AG20443 (cell line): ENCODE measurements around the gene ASXL1.
"Not testable (repeated sequence)": the region's sequence is repeated elsewhere in the genome, so short reads cannot be mapped to it uniquely, and the experiment has no call there.

Experiments
- DNase-seq: peaks from one replicate; pipeline ENCODE4 v3.0.0; 2012; ENCODE audit warnings: low spot score, mixed read lengths

The ASXL1 gene

GRCh38 chr20:32407131-32407750, 49.1 kb downstream of the ASXL1 start:
- not testable (repeated sequence) for DNase-seq

- DNase-seq, result no peak
Measured at GRCh38 chr20:32411955-32412706, 54.0 kb downstream of the ASXL1 start.

GRCh38 chr20:32415494-32415893, 57.4 kb downstream of the ASXL1 start:
- no peak for DNase-seq

- DNase-seq, result no peak
Measured at GRCh38 chr20:32416206-32416605, 58.1 kb downstream of the ASXL1 start.

GRCh38 chr20:32418376-32418775, 60.2 kb downstream of the ASXL1 start:
- DNase-seq, result no peak

- no peak for DNase-seq
Measured at GRCh38 chr20:32421290-32421689, 63.2 kb downstream of the ASXL1 start.

- DNase-seq, result no peak
Measured at GRCh38 chr20:32427996-32428395, 69.9 kb downstream of the ASXL1 start.

GRCh38 chr20:32429343-32429742, 71.2 kb downstream of the ASXL1 start:
- DNase-seq, result no peak

- DNase-seq, result no peak
Measured at GRCh38 chr20:32429745-32430360, 71.7 kb downstream of the ASXL1 start.

- no peak for DNase-seq
Measured at GRCh38 chr20:32431457-32431856, 73.3 kb downstream of the ASXL1 start.

GRCh38 chr20:32432277-32432676, 74.1 kb downstream of the ASXL1 start:
- no peak for DNase-seq

GRCh38 chr20:32433311-32434021, 75.3 kb downstream of the ASXL1 start:
- DNase-seq, result no peak

- DNase-seq, result no peak
Measured at GRCh38 chr20:32434434-32434833, 76.3 kb downstream of the ASXL1 start.

GRCh38 chr20:32435449-32436107, 77.4 kb downstream of the ASXL1 start:
- no peak for DNase-seq

GRCh38 chr20:32436142-32436861, 78.2 kb downstream of the ASXL1 start:
- DNase-seq, result no peak

GRCh38 chr20:32436968-32437367, 78.8 kb downstream of the ASXL1 start:
- DNase-seq, result no peak

GRCh38 chr20:32437391-32438074, 79.4 kb downstream of the ASXL1 start:
- DNase-seq, result no peak

GRCh38 chr20:32438331-32438858, 80.3 kb downstream of the ASXL1 start:
- DNase-seq, result no peak

- peak; percentile 72 for DNase-seq
Measured at GRCh38 chr20:32439132-32439829, 81.2 kb downstream of the ASXL1 start.
